Colonic mucosa (tissue), 4 donors: ENCODE results near the gene CD58. TPM values are rescaled to one million over a fixed set of nuclear protein-coding genes. Genes with fewer than 3 reads are reported as not detected.

Experiments
- DNase-seq: peaks from one replicate; pipeline ENCODE4 v3.0.0-alpha.2; 2020
- H3K27ac ChIP-seq: fragments of 200-600 bp; one replicate; pipeline ENCODE4 v1.8.0; 2021
- H3K27me3 ChIP-seq: fragments of 200-600 bp; one replicate; pipeline ENCODE4 v1.8.0; 2021
- H3K36me3 ChIP-seq: fragments of 200-600 bp; one replicate; pipeline ENCODE4 v1.8.0; 2021
- H3K4me1 ChIP-seq: fragments of 200-600 bp; one replicate; pipeline ENCODE4 v1.8.0; 2021; ENCODE audit warnings: mild to moderate bottlenecking
- H3K4me3 ChIP-seq: fragments of 200-600 bp; one replicate; pipeline ENCODE4 v1.8.0; 2021
- H3K9ac ChIP-seq, 2 donors: one replicate each; pipeline ENCODE4 v1.7.0; 2013; ENCODE audit warnings: control low read depth in 2 of 2, low read depth in 2 of 2, low read length in 2 of 2
- H3K9me3 ChIP-seq: fragments of 200-600 bp; one replicate; pipeline ENCODE4 v1.8.0; 2021
- CTCF ChIP-seq: fragments of 200-600 bp; IDR thresholded peaks from one replicate; pipeline ENCODE4 v1.8.0; 2022; ENCODE audit warnings: antibody characterized with exemption, mild to moderate bottlenecking
- intact Hi-C: fragments of 100-400 bp; cut with DNase I; formaldehyde crosslinking; loops from one replicate; pipeline ENCODE4 v1.14.1; 2022
- total RNA-seq, 2 donors: library from RNA; stranded (reverse); fragmentation: NEBNext Ultra II Directional in 1 of 2; extraction: Animal tissue kit (Norgen Biotek cat#: 25700) in 1 of 2; gene quantifications; one replicate each; pipeline ENCODE4 v1.2.1, GENCODE V29; 2021
- donor health status: healthy.
- donor health status: DM: no; HTN: no; CAD: no.
- donor health status: DM: no; HTN: no; CAD: no.

CD58 gene
- total RNA-seq, 2 donors from 2014 or later, result 16.1 to 25.9 TPM

- intact Hi-C loops, result no loop called here
- Histone ChIP-seq H3K27me3 (no peaks in the 10 kb centered on the region), H3K36me3 (no peaks in the 10 kb centered on the region), H3K4me3 (no peak overlapping the region), H3K9me3 (no peaks in the 10 kb centered on the region), H3K4me1 (no peaks in the 10 kb centered on the region), H3K27ac (no peak overlapping the region), H3K9ac (no peak overlapping the region)
- TF ChIP-seq CTCF, result no peak
- DNase-seq, result no peak
These were observed 41.6 kb downstream of the CD58 start for GRCh38 chr1:116529199-116529631.

- Histone ChIP-seq H3K27me3 (no peaks in the 10 kb centered on the region), H3K9ac (no peak overlapping the region), H3K4me3 (no peak overlapping the region), H3K9me3 (no peaks in the 10 kb centered on the region), H3K4me1 (no peaks in the 10 kb centered on the region), H3K36me3 (no peaks in the 10 kb centered on the region), H3K27ac (no peak overlapping the region)
- intact Hi-C loops, result no loop called here
- no peak for TF ChIP-seq CTCF
- DNase-seq, result no peak
These were observed 42.3 kb downstream of the CD58 start for GRCh38 chr1:116528329-116529083.

GRCh38 chr1:116525440-116525839 is 45.4 kb downstream of the CD58 start:
- DNase-seq, result no peak
- TF ChIP-seq CTCF, result no peak
- no peaks in the 10 kb centered on the region for H3K27me3 ChIP-seq
- no peaks in the 10 kb centered on the region for H3K36me3 ChIP-seq
- H3K9ac ChIP-seq, result no peak overlapping the region
- H3K4me1 ChIP-seq, result no peaks in the 10 kb centered on the region
- intact Hi-C loops, result no loop called here
- H3K27ac ChIP-seq, result no peak overlapping the region
- no peaks in the 10 kb centered on the region for H3K9me3 ChIP-seq
- no peak overlapping the region for H3K4me3 ChIP-seq

- no peak for TF ChIP-seq CTCF
- Histone ChIP-seq H3K4me3 (no peak overlapping the region), H3K4me1 (no peaks in the 10 kb centered on the region), H3K9me3 (no peaks in the 10 kb centered on the region), H3K27ac (no peak overlapping the region), H3K36me3 (no peaks in the 10 kb centered on the region), H3K9ac (no peak overlapping the region), H3K27me3 (no peaks in the 10 kb centered on the region)
- no peak for DNase-seq
- intact Hi-C loops, result no loop called here
These were observed 49.6 kb downstream of the CD58 start for GRCh38 chr1:116521186-116521585.

GRCh38 chr1:116518400-116518799 is 52.4 kb downstream of the CD58 start:
- Histone ChIP-seq H3K27me3 (no peaks in the 10 kb centered on the region), H3K27ac (no peak overlapping the region), H3K9me3 (no peaks in the 10 kb centered on the region), H3K4me3 (no peak overlapping the region), H3K4me1 (no peaks in the 10 kb centered on the region), H3K9ac (no peak overlapping the region), H3K36me3 (no peaks in the 10 kb centered on the region)
- TF ChIP-seq CTCF, result no peak
- DNase-seq, result no peak
- intact Hi-C loops, result no loop called here
